ENCODE measurements around the gene PHRF1.

The PHRF1 gene

DNA sequence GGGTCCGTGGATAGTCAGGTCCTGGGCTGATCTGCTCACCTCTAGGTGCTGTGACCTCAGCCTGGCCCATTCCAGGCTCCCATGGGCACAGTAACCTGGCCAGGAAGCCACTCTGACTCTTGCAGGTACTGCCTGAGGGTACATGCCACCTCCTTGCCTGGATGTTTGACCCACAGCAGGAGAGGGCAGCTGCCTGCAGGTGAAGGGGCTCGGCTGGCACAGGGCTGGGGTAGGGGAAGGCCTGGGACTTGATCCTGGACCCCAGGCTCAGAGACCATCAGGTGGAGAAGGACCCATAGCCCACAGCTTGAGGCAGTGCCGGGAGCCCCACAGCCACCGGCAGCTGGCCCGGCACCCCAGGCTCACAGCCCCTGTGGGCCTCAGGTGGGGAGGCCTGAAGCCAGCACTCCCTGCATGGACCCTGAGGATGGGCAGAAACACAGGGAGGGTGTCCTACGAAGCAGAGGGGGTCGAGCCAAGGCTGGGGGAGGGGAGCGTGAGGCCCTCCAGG, 36.2 kb upstream of the PHRF1 start:
- no peak for DNase-seq (ENCODE audit: low read depth, low spot score)

DNA sequence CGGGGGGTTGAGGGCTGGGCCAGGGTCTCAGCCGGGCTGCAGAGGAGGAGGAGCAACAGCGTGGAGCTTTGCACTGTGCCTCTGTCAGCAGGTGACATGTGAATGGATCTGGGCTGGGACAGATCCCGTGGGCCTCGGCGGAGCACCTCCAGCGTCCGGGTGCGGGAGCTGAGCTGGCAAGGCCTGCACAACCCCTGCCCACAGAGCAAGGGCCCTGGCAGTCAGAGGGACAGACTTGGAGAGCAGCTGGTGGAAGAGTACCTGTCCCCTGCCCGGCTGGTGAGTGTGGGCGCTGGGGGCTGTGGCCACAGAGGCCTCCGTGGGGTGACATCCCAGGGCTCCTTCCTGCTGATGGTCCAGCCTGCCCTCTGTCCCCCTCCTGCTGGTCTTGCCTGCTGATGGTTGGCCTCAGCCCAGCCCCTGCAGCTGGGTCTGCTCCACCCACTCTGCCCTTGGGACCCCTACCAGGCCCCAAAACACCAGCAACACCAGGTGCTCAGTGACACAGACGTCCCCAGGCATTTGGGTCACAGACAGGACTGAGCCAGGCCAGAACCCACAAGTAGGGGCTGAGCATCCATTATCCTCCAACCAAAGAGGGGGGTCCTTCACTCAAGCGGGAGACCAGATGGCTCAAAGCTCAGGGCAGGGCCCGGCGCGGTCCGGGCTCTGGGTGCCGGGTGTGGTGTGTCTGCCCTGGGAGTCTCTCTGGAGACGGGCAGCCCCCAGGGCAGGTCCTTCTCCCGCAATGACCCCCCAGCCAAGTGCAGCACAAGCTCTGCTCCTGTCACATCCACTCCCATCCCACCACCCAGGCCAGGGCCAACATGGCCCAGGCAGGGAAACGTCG, 35.5 kb upstream of the PHRF1 start:
- DNase-seq (ENCODE audit: low read depth, low spot score): no peak

DNA sequence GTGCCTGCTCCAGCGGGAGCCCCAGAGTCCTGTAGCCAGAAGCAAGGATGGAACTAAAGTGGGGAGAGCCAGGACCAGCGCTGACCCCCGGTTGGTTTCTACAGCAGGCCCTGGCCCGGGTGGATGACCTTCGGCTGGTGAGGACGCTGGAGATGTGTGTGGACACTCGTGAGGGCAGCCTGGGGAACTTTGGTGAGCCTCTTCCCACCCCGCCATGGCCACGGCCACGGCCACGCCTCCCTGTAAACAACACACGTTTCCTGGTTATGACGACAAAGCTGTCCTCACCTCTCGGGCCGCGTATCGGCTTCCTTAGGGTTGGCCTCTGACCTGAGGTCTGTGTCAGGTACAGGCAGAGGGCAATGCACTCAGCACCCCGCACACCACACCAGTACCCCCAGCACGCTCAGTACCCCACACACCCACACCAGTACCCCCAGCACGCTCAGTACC, 34.8 kb upstream of the PHRF1 start:
- no peak for DNase-seq (ENCODE audit: low read depth, low spot score)

DNA sequence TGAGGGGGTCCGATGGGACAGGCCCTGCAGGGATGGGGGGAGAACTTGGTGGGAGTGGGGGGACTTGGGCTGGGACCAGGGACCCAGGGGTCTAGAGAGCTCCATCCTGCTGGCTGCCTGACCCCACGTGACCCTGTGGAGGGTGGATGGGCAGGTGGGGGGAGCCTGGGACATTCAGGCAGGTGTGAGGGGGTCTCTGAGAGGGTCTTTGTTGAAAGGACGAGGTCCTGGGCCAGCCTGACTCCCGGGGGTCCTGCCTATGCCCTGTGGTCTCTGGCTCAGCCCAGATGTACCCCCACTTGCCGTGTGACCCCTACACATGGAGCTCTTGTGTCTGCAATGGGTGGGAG, 31.5 kb upstream of the PHRF1 start:
- DNase-seq (ENCODE audit: low read depth, low spot score): no peak

DNA sequence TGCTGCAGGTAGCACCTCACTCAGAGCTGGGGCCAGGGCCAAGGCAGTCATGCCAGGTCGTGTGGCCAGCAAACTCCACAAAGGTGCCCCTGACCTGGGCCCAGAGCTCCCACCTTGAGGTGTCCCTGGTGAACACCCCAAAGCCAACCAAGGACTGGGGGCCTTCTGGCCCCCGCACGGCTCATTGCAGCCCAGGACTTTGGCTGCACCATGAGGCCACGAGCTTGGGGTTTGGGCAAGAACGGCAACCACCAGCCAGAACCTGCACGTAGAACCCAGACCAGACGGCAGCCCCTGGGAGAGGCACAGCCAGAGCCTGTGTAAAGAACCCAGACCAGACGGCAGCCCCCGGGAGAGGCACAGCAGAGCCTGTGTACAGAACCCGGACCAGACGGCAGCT, 31.1 kb upstream of the PHRF1 start:
- no peak for DNase-seq (ENCODE audit: low read depth, low spot score)

DNA sequence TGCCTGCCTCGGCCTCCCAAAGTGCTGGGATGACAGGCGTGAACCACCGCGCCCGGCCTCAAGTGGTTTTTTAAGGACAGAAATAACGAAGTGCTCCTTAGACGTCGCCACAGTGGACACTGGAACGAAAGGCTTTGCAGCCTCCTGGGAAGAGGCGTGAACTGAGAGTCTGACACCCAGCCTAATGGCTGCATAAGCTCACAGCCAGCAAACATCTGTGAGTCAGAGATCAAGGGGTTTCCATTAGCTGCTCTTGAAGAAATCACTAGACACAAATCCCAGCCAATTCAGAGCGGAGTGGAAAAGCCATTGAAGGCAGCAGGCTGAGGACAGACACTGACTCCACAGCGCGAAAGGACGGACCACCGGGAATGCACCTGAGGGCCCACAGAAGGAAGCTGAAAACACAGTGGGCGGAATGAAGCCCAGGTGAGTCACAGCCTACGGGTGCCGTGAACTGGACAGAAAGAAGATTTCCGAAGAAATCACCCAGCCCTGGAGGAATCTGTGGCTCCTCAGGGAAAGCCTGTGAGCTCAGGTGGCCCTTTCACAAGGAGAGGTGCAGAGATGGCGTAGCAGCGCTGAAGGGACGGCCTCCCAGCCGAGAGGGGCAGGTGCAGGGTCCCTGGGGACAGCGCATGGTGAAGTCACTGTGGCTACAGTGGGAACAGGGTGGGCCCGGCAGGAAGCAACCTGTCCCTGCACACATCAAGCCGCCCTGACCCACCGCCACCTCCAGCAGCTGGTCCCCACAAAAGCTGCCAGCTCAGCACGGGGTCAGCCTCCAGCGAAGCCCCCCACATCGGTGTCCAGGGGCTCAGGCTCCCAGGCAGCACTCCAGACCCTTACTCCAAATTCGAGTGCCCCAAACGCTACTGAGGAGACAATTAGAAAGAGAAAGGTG, 27.3 kb upstream of the PHRF1 start:
- no peak for DNase-seq (ENCODE audit: low read depth, low spot score)

DNA sequence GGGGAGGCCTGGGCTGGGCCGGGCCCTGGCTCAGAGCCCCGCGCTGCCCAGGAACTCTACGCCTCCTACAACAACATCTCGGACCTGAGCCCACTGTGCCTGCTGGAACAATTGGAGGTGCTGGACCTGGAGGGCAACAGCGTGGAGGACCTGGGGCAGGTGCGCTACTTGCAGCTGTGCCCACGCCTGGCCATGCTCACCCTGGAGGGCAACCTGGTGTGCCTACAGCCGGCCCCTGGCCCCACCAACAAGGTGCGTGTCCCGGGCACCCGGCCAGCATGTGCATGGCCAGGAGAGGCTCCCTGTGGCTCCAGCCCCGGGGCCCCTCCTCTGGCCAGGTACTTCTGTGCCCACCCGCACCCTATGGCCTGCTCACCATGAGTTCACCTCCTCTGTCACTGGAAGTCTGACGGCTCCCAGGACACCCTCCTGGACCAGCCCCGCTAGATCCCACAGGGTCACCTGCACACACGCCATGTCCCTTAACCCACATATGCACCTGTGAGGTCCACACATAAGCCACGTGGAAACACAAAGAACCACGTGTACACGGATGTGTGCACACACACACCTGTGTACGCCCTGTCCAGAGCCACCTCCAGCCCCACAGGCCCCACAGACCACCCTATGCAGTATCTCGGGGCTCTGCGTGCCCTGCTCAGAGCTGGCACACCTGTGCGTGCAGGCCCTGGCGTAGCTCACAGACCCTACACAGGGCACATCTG, 26.1 kb upstream of the PHRF1 start:
- no peak for DNase-seq (ENCODE audit: low read depth, low spot score)

DNA sequence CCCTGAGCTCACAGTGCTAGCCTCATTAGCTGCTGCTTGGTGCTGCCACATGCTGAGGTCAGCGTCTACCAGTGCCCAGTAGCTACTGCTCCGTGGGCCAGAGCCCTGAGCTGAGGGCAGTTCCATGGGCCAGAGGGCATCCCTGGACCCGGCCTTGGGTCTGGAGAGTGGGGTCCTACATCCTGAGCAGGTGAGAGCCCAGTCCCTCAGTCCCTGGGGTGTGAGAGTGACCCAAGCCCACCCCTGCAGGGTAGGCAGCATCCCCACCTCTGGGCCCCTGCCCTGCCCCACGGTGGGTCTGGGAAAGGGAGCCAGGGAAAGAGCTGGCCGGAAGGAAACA, 25.6 kb upstream of the PHRF1 start:
- no peak for DNase-seq (ENCODE audit: low read depth, low spot score)

DNA sequence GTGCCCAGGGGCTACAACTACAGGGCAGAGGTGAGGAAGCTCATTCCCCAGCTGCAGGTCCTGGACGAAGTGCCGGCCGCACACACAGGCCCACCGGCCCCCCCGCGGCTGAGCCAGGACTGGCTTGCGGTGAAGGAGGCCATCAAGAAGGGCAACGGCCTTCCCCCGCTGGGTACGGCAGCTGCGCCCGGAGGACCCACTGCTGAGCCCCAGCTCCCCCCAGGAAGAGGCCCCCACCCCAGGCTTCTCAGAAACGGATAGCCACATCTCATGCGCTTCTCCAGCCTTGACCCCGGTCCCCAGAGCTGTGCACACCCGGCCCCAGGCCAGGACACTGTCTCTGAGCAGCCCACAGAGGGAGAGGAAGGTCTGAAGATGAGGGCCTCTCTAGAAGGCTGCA, 25.1 kb upstream of the PHRF1 start:
- no peak for DNase-seq (ENCODE audit: low read depth, low spot score)

DNA sequence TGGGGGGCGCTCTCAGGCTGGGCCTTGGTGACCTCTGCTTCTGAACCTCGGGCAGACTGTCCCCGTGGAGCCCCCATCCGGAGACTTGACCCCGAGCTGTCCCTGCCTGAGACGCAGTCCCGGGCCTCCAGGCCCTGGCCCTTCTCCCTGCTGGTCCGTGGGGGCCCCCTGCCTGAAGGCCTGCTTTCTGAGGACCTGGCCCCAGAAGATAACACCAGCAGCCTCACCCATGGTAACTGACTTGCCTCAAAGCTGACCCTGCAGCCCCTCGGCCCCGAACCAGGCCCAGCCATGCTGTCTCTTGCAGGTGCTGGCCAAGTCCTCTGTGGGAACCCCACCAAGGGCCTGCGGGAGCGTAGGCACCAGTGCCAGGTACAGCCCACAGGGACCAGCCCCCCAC, 24.7 kb upstream of the PHRF1 start:
- no peak for DNase-seq (ENCODE audit: low read depth, low spot score)

DNA sequence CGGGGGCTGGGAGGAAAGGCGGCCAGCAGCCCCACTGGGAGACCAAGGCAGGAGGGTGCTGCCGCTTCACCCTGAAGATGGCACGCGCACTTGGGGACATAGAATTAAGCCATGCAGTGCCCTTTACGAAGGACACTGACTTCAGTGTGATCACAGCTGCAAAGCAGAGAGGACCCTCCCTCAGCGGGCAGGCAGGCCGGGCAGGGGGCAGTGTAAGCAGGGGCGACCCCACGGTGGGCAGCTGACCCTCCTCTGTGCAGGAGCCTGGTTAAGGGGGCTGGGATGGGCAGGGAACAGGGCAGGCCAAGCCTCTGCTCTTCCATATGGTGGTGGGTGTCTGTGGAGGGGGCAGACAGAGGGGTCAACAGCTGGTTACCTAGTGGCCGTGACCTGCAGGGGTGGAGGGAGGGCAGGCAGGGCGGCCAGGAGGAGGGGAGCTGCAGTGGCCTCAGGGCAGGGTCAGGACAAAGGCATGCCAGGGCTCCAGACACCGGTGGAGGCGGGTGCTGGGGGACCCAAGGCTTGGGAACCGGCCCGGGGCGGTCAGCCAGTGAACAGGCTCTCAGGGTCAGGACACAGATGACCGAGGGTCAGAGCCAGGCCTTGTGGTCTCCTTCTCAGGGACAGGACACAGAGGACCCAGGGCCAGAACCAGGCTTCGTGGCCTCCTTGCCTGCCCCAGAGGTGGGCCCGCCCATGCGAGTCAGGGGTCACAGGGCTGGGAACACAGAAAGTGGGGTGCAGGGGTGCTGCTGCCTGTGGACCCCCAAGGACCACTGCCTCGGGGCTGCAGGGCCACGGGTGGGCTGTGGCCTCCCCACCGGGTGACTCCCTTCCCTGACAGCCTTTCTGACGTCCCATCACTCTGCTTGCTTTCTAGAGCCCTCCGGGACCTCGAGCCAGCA, 22.9 kb upstream of the PHRF1 start:
- peak; percentile 58 for DNase-seq (ENCODE audit: low read depth, low spot score)

DNA sequence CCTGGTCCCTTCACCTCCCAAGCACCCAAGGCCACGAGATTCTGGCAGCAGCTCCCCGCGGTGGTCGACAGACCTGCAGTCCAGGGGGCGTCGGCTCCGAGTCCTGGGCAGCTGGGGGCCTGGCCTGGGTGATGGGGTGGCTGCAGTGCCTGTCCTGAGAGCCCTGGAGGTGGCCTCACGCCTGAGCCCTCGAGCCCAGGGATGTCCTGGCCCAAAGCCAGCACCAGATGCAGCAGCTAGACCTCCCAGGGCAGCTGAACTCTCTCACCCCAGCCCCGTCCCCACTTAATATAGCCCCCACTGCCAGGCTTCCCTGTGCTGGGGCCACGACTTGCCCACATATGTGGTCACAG, 22.3 kb upstream of the PHRF1 start:
- no peak for DNase-seq (ENCODE audit: low read depth, low spot score)

DNA sequence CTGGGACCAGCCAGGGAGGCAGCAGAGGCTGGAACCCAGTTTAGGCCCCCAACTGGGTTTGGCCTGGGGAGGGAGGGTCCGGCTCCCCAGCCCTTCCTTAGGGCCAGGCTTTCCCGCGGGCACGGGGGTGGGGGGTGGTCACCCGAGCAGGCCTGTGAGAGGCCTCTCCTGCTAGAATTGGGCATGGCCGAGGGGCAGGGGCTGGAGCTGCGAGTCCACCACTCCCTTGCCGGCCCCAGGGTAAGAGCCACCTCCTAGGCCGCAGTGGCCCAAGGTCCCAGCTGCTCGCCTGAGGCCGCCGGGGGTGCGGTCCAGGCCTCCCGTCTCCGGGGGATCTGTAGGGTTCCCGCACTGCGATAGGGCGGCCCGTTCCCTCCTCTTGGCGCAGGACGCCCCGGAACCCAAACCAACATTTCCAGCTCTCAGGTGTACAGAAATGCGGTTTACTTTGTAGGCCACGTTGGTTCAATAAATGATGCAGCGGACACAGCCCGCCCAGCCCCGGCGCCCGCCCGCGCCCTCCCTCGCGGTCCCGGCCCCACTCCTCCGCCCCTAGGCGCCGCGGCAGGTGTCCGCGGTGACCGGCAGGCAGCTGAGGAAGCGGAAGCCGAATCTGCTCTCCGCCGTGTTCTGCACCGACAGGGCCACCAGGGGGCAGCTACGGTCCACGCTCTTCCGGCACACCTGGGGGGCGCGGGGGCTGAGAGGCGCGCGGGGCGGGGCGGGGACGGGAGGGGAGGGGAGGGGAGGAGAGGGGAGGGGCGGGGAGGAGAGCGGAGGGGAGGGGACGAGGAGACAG, 21.6 kb upstream of the PHRF1 start:
- DNase-seq (ENCODE audit: low read depth, low spot score): peak; percentile 90

DNA sequence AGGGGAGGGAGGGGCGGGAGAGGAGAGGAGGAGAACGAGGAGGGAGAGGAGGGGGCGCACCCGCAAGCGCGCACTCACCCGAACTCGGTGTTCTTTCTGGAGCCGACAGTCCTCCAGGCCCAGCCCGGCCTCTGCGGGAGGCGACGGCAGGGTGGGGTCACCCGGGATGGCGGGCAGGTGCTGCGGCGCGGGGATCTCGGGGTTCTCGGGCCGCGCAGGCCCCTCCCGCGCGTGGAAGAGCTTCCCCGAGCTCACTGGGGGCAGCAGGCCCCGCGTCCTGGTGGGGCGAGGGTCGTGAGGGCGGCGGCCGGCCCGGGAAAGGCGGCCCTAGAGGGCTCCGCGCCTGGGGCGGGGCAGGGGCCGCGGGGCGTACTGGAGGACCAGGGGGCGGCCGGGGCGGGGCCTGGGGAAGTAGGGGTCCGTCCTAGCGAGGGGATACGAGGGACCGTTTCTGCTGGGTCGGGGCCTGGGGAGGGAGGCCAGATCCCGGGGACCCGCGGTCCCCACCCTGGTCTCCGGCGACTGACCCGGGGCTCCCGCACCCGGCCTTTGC, 21.0 kb upstream of the PHRF1 start:
- no peak for DNase-seq (ENCODE audit: low read depth, low spot score)

DNA sequence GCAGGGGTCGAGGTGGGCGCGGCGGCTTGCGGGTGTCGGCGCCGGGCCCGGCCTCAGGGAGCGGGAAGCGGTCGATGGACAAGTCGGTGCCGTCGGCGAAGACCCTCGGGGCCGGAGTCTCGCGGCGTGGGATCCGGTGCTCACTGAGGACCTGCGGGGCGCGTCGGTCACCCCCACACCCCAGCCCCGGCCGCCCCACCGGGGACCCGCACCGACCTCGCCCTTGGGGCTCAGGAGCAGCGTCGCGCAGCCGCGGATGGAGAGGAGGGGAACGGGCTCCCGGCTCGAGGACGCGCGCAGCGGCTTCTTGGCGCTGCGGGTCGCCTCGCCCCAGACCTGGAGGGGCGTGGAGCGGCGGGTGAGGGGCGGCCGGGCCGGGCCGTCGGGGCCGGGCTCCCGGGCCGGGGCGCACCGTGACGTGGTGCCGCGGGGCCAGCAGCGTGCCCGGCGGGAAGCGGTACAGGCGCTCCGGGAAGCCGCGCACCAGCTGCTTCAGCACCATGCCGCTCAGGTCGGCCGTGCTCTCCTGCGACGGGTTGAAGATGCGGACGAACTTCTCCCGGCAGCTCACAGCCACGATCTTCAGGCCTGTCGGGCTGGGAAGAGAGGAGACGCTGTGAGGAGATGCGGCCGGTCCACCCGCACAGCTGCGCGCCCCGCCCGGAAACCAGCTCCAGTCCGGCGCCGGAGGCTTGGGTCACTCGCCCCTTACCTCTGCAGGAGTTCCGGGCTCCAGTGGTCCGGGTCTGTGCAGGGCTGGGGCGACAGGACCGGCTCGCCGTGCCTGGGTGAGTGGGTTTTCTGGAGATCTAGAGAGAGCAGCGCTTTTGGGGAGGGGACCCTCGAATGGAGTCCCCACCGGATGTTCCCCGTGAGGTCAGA, 20.2 kb upstream of the PHRF1 start:
- DNase-seq (ENCODE audit: low read depth, low spot score): no peak

DNA sequence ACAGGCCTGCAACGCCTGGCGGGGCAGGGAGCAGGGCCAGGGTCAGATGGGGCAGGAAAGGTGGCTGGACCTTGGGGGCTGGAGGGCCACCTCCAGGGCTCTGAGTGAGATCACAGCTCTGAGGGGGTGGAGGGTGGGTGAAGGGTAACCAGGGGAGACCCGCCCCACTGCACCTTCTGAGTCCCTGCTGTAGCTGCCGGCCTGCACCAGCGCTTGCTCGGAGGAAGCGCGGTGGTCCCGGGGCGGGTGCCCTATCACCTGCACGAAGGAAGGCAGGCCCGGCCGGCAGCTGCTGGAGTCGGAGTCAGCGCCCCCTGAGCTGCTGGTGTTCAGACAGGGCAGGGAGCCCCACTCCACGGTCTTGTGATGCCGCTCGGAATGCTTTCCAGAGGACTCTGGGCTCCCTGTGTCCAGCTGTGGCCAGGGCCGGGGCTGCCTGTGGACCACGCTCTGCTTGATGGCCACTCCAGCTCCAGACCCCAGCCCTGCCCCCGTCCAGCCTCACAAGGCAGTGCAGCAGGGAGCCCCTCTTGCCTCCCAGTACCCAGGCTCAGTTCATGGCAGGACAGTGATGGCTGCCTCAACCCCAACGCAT, 19.5 kb upstream of the PHRF1 start:
- no peak for DNase-seq (ENCODE audit: low read depth, low spot score)

DNA sequence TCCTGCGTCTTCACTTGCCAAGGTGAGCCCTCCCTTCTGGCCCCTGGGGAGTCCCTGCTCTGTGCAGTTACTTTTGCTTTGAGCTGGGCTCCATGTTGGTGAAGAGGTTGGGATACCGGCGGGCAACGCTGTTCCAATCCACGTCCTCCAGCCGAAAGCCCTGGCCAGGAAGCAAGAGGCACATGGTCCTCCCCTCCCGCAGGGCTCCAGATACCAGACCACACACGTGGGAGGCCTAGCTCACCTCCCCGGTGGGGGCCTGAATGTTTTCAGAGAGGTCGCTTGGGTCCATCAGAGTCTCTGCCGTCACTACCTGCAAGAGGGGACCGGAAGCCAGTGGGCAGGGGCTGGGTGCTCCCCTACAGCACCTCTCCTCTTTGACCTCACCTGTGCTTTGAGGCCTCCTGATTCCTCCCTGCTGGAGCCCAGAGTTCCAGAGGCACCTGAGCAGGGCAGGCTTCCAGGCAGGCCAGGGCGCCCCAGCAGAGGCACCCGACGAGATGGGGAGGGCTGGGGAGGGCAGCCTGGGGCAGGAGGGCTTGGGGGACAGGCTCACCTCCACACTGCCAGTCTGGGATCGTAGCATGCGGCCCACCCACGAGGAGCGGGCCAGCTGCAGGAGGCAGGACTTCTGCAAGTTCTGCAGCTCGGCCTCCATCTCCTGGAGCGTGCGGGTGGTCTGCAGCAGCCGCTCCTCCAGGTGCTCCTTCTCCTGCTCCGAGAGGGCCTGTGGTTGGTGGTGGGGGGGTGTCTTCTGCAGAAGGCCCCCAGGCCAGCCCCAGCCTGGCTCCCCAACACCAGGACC, 18.7 kb upstream of the PHRF1 start:
- no peak for DNase-seq (ENCODE audit: low read depth, low spot score)

DNA sequence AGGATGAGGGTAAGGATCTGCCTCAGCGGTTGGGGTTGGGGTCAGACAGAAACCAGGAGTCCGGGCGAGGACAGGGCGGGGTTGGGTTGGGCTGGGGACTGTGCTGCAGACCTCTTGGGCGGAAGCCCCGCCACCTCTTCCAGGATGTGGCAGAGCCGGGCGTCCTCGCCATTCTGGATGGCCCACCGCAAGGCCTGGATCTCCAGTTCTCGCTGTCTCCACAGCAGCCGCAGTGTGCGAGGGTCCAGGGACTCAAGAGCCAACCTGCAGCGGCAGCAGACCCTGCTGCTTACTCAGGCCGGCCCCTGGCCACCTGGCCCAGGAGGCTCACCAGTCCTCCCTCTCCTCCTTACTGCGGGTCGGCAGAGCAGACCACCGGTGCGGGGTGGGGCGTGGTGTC, 17.8 kb upstream of the PHRF1 start:
- no peak for DNase-seq (ENCODE audit: low read depth, low spot score)
